ENCODE data around the gene DCAF4.

GRCh38 chr14:72948481-72949138 lies 22.3 kb downstream of the DCAF4 start:
- TF ChIP-seq PKNOX1 (IDR thresholded peaks at IDR 0.05) (no peak), FOXA1 (IDR thresholded peaks at IDR 0.05) (no peak)
